Stomach (tissue), 9 donors: Measurements from ENCODE around the gene SMYD3. TPM values are rescaled to one million over a fixed set of nuclear protein-coding genes. Genes with fewer than 3 reads are reported as not detected.

Experiments used
- DNase-seq, 2 donors: peaks; one replicate each; pipeline versions ENCODE4 v3.0.0 to v3.0.0-alpha.2; 2013 to 2019
- H3K27ac ChIP-seq, 5 donors: fragments of 200-600 bp in 4 of 5; sonication (generic) in 4 of 5; one replicate each; pipeline ENCODE4 v1.5.1; 2013 to 2019; ENCODE audit warnings: mild to moderate bottlenecking in 1 of 5, moderate library complexity in 1 of 5
- H3K27me3 ChIP-seq, 3 donors: fragments of 200-600 bp; sonication (generic); one replicate each; pipeline ENCODE4 v1.5.1; 2017 to 2019; ENCODE audit warnings: mixed run types in 1 of 3
- H3K36me3 ChIP-seq, 4 donors: fragments of 200-600 bp; sonication (generic); 1 replicate in 3 of 4; 2 replicates in 1 of 4; pipeline ENCODE4 v1.5.1; 2016 to 2019
- H3K4me1 ChIP-seq, 4 donors: fragments of 200-600 bp; sonication (generic); one replicate each; pipeline ENCODE4 v1.5.1; 2016 to 2019
- H3K4me3 ChIP-seq, 4 donors: fragments of 200-600 bp; sonication (generic) in 3 of 4; one replicate each; pipeline ENCODE4 v1.5.1; 2016 to 2019; ENCODE audit warnings: mild to moderate bottlenecking in 1 of 4
- H3K9me3 ChIP-seq, 4 donors: fragments of 200-600 bp; sonication (generic); one replicate each; pipeline ENCODE4 v1.5.1; 2016 to 2019
- EP300 ChIP-seq: sonication (generic); formaldehyde crosslinking; IDR thresholded peaks from one replicate; pipeline ENCODE4 v1.6.1; 2017; ENCODE audit warnings: antibody characterized with exemption
- POLR2A ChIP-seq, 4 donors: fragments of 450-650 bp; IDR thresholded peaks; one replicate each; pipeline ENCODE4 v1.6.1; 2016; ENCODE audit warnings: antibody characterized with exemption in 4 of 4, control low read depth in 2 of 4, mild to moderate bottlenecking in 1 of 4, moderate library complexity in 1 of 4
- POLR2AphosphoS5 ChIP-seq, 3 donors: sonication (generic); formaldehyde crosslinking; IDR thresholded peaks; one replicate each; pipeline ENCODE4 v1.6.1; 2016; ENCODE audit warnings: antibody characterized with exemption in 3 of 3
- WGBS, 5 donors: extraction: QIAGEN DNeasy Blood & Tissue Kit in 3 of 5; methylation state at CpG; one replicate each; pipeline versions ENCODE4 v1.1.5 to v1.1.7; 2013 to 2018; 5-methylcytosine and 5-hydroxymethylcytosine counted together
- intact Hi-C: fragments of 100-400 bp; cut with DNase I; formaldehyde crosslinking; loops from one replicate; pipeline ENCODE4 v1.15.1; 2023; ENCODE audit warnings: low total_unique reads
- polyA plus RNA-seq, 3 donors: library from polyadenylated mRNA; stranded (reverse); fragments of 200-250 nt; gene quantifications; one replicate each; pipeline ENCODE4 v1.2.3, GENCODE V29; 2013
- total RNA-seq, 5 donors: library from RNA; depleted of rRNA; stranded (reverse); fragments of >200 nt; gene quantifications; one replicate each; pipeline versions ENCODE4 v1.1.0 to v1.2.3, GENCODE V29; 2014 to 2016
- TF ChIP-seq, protein P1 (sequence below), 7 experiments: fragments of 450-650 bp in 4 of 7; fragments of 200-600 bp in 3 of 7; sonication (generic) in 3 of 7; IDR thresholded peaks; one replicate each; pipeline ENCODE4 v1.5.1; 2016 to 2019; ENCODE audit warnings: antibody characterized with exemption in 7 of 7, control low read depth in 2 of 7, mild to moderate bottlenecking in 1 of 7
- donor health status: healthy with polysubstance abuse.
- donor health status: Bipolar disorder and iron deficiency.
- donor health status: healthy.

SMYD3 gene
- total and polyA plus RNA-seq, 8 donors = 6.4 to 196 (median 27.8) TPM

DNA sequence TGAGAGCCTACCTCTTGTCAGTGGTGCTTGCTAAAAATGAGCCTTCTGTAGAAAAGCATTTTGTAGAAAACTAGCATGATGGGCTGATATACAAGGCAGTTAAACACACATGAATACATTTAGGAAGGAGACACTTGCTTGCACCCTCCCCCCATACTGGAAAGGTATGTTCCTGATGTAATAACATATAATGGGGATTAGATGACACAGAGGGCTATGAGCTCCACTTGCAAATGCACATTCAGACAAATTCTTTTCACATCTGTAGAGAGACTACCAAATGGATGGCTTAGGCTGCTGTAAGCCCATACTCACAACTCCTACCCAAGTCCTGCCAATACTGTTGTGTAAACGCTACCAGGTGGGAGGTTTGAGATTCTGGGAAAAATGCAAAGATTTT, 634.0 kb downstream of the SMYD3 start:
- H3K9me3 ChIP-seq = no peaks in the 10 kb centered on the region
- H3K27me3 ChIP-seq = no peaks in the 10 kb centered on the region
- H3K4me1 ChIP-seq = peaks cover 12 to 35% (median 28%) of the 10 kb centered on the region in 4 donors
- no peaks in the 10 kb centered on the region for H3K36me3 ChIP-seq
- no peak overlapping the region for H3K27ac ChIP-seq
- H3K4me3 ChIP-seq = no peak overlapping the region
- DNase-seq = no peak
- WGBS, 5 donors = 90 to 100% (median 92%) methylated on average over 1 of the region's 1 CpG
- TF ChIP-seq, protein P1, sequence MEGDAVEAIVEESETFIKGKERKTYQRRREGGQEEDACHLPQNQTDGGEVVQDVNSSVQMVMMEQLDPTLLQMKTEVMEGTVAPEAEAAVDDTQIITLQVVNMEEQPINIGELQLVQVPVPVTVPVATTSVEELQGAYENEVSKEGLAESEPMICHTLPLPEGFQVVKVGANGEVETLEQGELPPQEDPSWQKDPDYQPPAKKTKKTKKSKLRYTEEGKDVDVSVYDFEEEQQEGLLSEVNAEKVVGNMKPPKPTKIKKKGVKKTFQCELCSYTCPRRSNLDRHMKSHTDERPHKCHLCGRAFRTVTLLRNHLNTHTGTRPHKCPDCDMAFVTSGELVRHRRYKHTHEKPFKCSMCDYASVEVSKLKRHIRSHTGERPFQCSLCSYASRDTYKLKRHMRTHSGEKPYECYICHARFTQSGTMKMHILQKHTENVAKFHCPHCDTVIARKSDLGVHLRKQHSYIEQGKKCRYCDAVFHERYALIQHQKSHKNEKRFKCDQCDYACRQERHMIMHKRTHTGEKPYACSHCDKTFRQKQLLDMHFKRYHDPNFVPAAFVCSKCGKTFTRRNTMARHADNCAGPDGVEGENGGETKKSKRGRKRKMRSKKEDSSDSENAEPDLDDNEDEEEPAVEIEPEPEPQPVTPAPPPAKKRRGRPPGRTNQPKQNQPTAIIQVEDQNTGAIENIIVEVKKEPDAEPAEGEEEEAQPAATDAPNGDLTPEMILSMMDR (IDR thresholded peaks at IDR 0.05) = no peak
- no peak for TF ChIP-seq POLR2A (IDR thresholded peaks at IDR 0.05)
- TF ChIP-seq EP300 = no peak
- TF ChIP-seq POLR2AphosphoS5 (IDR thresholded peaks at IDR 0.05) = no peak
- intact Hi-C loops = no loop called here

DNA sequence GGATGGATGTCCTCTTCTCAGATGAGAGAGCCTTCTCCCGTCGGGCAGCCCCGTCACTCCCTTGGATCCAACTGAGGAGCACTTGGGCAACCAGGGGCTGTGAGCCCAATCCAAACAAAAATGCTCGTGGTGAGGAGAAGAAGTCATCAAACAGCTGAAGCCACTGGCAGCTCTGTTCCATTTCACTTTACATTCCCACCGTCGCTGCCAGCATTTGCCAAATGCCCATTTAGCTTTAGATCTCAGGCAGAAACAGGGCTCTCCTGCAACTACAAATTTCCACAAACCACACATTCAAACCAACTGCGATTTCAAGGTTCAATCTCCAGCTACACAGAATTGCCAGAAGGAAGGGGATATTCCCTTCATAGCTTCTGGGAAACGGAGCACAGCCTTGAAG, 634.6 kb downstream of the SMYD3 start:
- Histone ChIP-seq H3K4me3 (no peak overlapping the region), H3K27ac (no peak overlapping the region), H3K36me3 (no peaks in the 10 kb centered on the region), H3K27me3 (no peaks in the 10 kb centered on the region), H3K9me3 (no peaks in the 10 kb centered on the region), H3K4me1 (peaks cover 12 to 35% (median 28%) of the 10 kb centered on the region in 4 donors)
- intact Hi-C loops = no loop called here
- no peak for DNase-seq
- 77 to 96% (median 93%) methylated on average over 8 of the region's 8 CpGs for WGBS, 5 donors
- TF ChIP-seq EP300 = no peak
- TF ChIP-seq, protein P1 (IDR thresholded peaks at IDR 0.05) = no peak
- no peak for TF ChIP-seq POLR2A (IDR thresholded peaks at IDR 0.05)
- no peak for TF ChIP-seq POLR2AphosphoS5 (IDR thresholded peaks at IDR 0.05)

DNA sequence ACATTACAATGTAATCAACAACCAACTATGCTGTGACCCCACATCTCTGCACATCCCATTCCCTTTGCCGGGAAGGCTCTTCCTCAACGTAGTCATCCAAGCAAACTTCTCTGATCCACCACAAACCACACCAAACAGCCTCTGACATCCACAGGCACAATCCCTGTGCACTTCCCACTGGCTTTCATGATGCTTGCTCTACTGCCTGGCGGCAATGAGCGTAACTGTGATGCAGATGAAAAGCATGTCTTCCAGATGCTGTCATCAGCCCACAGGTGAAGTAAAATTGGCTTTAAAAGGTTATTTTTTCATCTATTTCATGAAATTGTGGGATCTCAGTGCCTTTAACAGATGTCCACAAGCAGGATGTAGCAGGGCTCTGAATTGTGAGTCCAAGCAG, 635.2 kb downstream of the SMYD3 start:
- Histone ChIP-seq H3K27me3 (no peaks in the 10 kb centered on the region), H3K27ac (no peak overlapping the region), H3K36me3 (no peaks in the 10 kb centered on the region), H3K4me3 (no peak overlapping the region), H3K9me3 (no peaks in the 10 kb centered on the region), H3K4me1 (peaks cover 12 to 35% (median 28%) of the 10 kb centered on the region in 4 donors)
- TF ChIP-seq, protein P1 (IDR thresholded peaks at IDR 0.05) = no peak
- TF ChIP-seq EP300 (no peak), POLR2AphosphoS5 (IDR thresholded peaks at IDR 0.05) (no peak), POLR2A (IDR thresholded peaks at IDR 0.05) (no peak)
- WGBS, 5 donors = 91 to 98% (median 92%) methylated on average over 4 of the region's 4 CpGs
- DNase-seq = no peak
- intact Hi-C loops = no loop called here

DNA sequence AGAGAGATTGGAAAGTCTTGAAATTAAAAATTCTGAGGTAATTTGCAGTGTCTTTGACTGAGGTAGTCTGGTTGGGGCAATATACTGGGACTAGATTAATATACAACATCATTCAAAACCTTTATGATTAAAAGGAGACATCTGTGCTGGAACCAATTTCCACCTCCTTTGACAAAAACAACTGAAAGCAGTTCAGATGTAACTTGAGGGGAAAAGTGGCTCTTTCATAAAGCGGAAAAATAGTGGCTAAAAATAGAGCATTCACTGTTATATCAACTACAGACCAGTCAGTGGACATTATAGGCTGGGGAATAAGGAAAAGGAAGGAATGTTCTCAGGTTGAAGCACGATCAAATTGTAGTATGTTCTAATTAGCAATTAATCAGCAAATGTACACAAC, 635.9 kb downstream of the SMYD3 start:
- no peak overlapping the region for H3K27ac ChIP-seq
- intact Hi-C loops = no loop called here

More for the DNA sequence above, 635.9 kb downstream of the SMYD3 start:
- Histone ChIP-seq H3K4me1 (peaks cover 12 to 35% (median 27%) of the 10 kb centered on the region in 4 donors), H3K36me3 (no peaks in the 10 kb centered on the region), H3K27me3 (no peaks in the 10 kb centered on the region), H3K4me3 (no peak overlapping the region), H3K9me3 (no peaks in the 10 kb centered on the region)
- TF ChIP-seq POLR2A (IDR thresholded peaks at IDR 0.05) (no peak), EP300 (no peak), POLR2AphosphoS5 (IDR thresholded peaks at IDR 0.05) (no peak)
- TF ChIP-seq, protein P1 (IDR thresholded peaks at IDR 0.05) = no peak
- 81 to 93% (median 88%) methylated on average over 2 of the region's 2 CpGs for WGBS, 5 donors
- no peak for DNase-seq
